ENCODE measurements around the gene LETM1.

LETM1 gene

DNA sequence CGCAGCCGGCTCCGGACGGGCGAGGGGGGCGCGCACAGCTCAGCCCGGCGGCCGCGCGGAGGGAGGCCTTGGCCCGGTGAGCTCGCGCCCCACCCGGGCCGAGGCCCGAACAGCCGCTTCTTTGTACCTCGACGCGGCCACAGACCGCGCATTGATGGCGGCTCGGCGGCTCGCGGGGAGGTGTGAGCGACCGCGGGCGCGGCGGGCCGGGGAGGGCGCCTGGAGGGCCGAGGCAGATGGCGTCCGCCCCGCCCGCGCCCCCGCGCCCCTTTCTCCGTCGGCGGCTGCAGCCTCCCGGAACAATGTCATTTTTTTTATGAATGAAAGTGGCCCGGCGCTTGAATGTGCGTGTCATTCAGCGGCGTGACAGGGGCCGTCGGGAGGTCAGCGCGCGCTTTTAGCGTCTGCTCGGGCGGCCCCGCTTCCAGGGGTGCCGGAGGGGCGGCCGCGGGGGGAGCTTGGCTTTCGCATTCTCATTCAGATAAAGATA, 61.1 kb downstream of the LETM1 start:
- H2BK15ac ChIP-seq (ENCODE audit: low read length) = peak overlapping the region; percentile 67
- no peak overlapping the region for H2BK5ac ChIP-seq (ENCODE audit: low read length)
- peaks cover 0 to 5% of the 10 kb centered on the region in 2 donors for H3K36me3 ChIP-seq (replicated peaks in 1 of 2; ENCODE audit: control insufficient read depth in 2 of 2, insufficient read depth in 2 of 2, low read length in 2 of 2)
- peak overlapping the region; percentile 94 for H3K4me2 ChIP-seq (ENCODE audit: insufficient read depth, low read length, poor library complexity, severe bottlenecking)
- H3K79me1 ChIP-seq (ENCODE audit: low read depth, low read length) = peaks cover 15% of the 10 kb centered on the region
- WGBS, 2 donors (ENCODE audit: extremely low coverage in 2 of 2, insufficient read length in 2 of 2, insufficient replicate concordance in 1 of 2) = no CpG with 5 or more reads among the region's 68 CpGs
- H3K14ac ChIP-seq (ENCODE audit: low read length) = no peak overlapping the region
- H4K91ac ChIP-seq (ENCODE audit: low read depth, low read length, poor library complexity) = no peak overlapping the region
- no peak for DNase-seq (ENCODE audit: low spot score)
- H2AFZ ChIP-seq (ENCODE audit: low read length) = peak overlapping the region; percentile 73
- peak overlapping the region; percentile 70 for H3K9ac ChIP-seq (ENCODE audit: low read depth, low read length, poor library complexity)
- peaks cover 12 to 19% of the 10 kb centered on the region in 2 donors for H3K4me1 ChIP-seq (ENCODE audit: control insufficient read depth in 2 of 2, insufficient read depth in 1 of 2, low read depth in 1 of 2, low read length in 2 of 2)
- no peak overlapping the region for H2AK5ac ChIP-seq (ENCODE audit: low read depth, low read length)
- peak overlapping the region; percentile 55 for H3K23ac ChIP-seq (ENCODE audit: low read depth, low read length, poor library complexity)
- H3K9me3 ChIP-seq (replicated peaks in 1 of 2; ENCODE audit: control insufficient read depth in 2 of 2, insufficient read depth in 1 of 2, low read depth in 1 of 2, low read length in 2 of 2) = peaks cover 0 to 2% of the 10 kb centered on the region in 2 donors
- peak overlapping the region; percentile 64 to 88 for H3K4me3 ChIP-seq (ENCODE audit: low read length in 2 of 2)
- H4K8ac ChIP-seq (ENCODE audit: low read depth, low read length) = no peak overlapping the region
- no peak overlapping the region for H3K27ac ChIP-seq (replicated peaks; ENCODE audit: low read length)
- H2BK120ac ChIP-seq (ENCODE audit: low read depth, low read length) = no peak overlapping the region
- H3K27me3 ChIP-seq (ENCODE audit: control insufficient read depth in 3 of 3, insufficient read depth in 3 of 3, low read depth in 1 of 3, low read length in 3 of 3) = peaks cover 11 to 41% (median 32%) of the 10 kb centered on the region in 3 experiments
- H3K18ac ChIP-seq (ENCODE audit: low read length) = peak overlapping the region; percentile 97
- no peak overlapping the region for H3K4ac ChIP-seq (ENCODE audit: low read length)
- peak overlapping the region; percentile 22 for H2BK12ac ChIP-seq (ENCODE audit: low read length)

- Histone ChIP-seq H3K27me3 (ENCODE audit: control insufficient read depth in 3 of 3, insufficient read depth in 3 of 3, low read depth in 1 of 3, low read length in 3 of 3) (peaks cover 11 to 41% (median 39%) of the 10 kb centered on the region in 3 experiments), H3K36me3 (replicated peaks in 1 of 2; ENCODE audit: control insufficient read depth in 2 of 2, insufficient read depth in 2 of 2, low read length in 2 of 2) (no peaks in the 10 kb centered on the region), H4K91ac (ENCODE audit: low read depth, low read length, poor library complexity) (no peak overlapping the region), H3K9ac (ENCODE audit: low read depth, low read length, poor library complexity) (peak overlapping the region; percentile 90), H2BK15ac (ENCODE audit: low read length) (peak overlapping the region; percentile 98), H3K23ac (ENCODE audit: low read depth, low read length, poor library complexity) (peak overlapping the region; percentile 85), H2BK5ac (ENCODE audit: low read length) (no peak overlapping the region), H2BK120ac (ENCODE audit: low read depth, low read length) (peak overlapping the region; percentile 81), H3K4me1 (ENCODE audit: control insufficient read depth in 2 of 2, insufficient read depth in 1 of 2, low read depth in 1 of 2, low read length in 2 of 2) (peaks cover 12 to 19% of the 10 kb centered on the region in 2 donors), H3K18ac (ENCODE audit: low read length) (peak overlapping the region; percentile 97), H2AK5ac (ENCODE audit: low read depth, low read length) (peak overlapping the region; percentile 90), H2BK12ac (ENCODE audit: low read length) (peak overlapping the region; percentile 94), H3K4ac (ENCODE audit: low read length) (peak overlapping the region; percentile 76), H3K4me2 (ENCODE audit: insufficient read depth, low read length, poor library complexity, severe bottlenecking) (peak overlapping the region; percentile 94), H2AFZ (ENCODE audit: low read length) (peak overlapping the region; percentile 73), H3K27ac (replicated peaks; ENCODE audit: low read length) (no peak overlapping the region), H4K8ac (ENCODE audit: low read depth, low read length) (peak overlapping the region; percentile 43), H3K14ac (ENCODE audit: low read length) (peak overlapping the region; percentile 99), H3K4me3 (ENCODE audit: low read length in 2 of 2) (peak overlapping the region; percentile 64 to 88), H3K79me1 (ENCODE audit: low read depth, low read length) (peaks cover 15% of the 10 kb centered on the region), H3K9me3 (replicated peaks in 1 of 2; ENCODE audit: control insufficient read depth in 2 of 2, insufficient read depth in 1 of 2, low read depth in 1 of 2, low read length in 2 of 2) (peaks cover 0 to 2% of the 10 kb centered on the region in 2 donors)
- no peak for DNase-seq (ENCODE audit: low spot score)
- no CpG with 5 or more reads among the region's 101 CpGs for WGBS, 2 donors (ENCODE audit: extremely low coverage in 2 of 2, insufficient read length in 2 of 2, insufficient replicate concordance in 1 of 2)
These were observed 61.8 kb downstream of the LETM1 start for GRCh38 chr4:1793940-1794808.

GRCh38 chr4:1793496-1793840, 62.5 kb downstream of the LETM1 start:
- DNase-seq (ENCODE audit: low spot score) = no peak
- peaks cover 15% of the 10 kb centered on the region for H3K79me1 ChIP-seq (ENCODE audit: low read depth, low read length)
- no peak overlapping the region for H4K91ac ChIP-seq (ENCODE audit: low read depth, low read length, poor library complexity)
- no peak overlapping the region for H3K27ac ChIP-seq (replicated peaks; ENCODE audit: low read length)
- H2AFZ ChIP-seq (ENCODE audit: low read length) = peak overlapping the region; percentile 74
- H3K9ac ChIP-seq (ENCODE audit: low read depth, low read length, poor library complexity) = peak overlapping the region; percentile 90
- peak overlapping the region; percentile 64 to 88 for H3K4me3 ChIP-seq (ENCODE audit: low read length in 2 of 2)
- no peak overlapping the region for H4K8ac ChIP-seq (ENCODE audit: low read depth, low read length)
- peak overlapping the region; percentile 98 for H2BK15ac ChIP-seq (ENCODE audit: low read length)
- peaks cover 0 to 3% of the 10 kb centered on the region in 2 donors for H3K9me3 ChIP-seq (replicated peaks in 1 of 2; ENCODE audit: control insufficient read depth in 2 of 2, insufficient read depth in 1 of 2, low read depth in 1 of 2, low read length in 2 of 2)
- H3K18ac ChIP-seq (ENCODE audit: low read length) = peak overlapping the region; percentile 97
- no peak overlapping the region for H3K23ac ChIP-seq (ENCODE audit: low read depth, low read length, poor library complexity)
- H2BK120ac ChIP-seq (ENCODE audit: low read depth, low read length) = no peak overlapping the region
- H3K27me3 ChIP-seq (ENCODE audit: control insufficient read depth in 3 of 3, insufficient read depth in 3 of 3, low read depth in 1 of 3, low read length in 3 of 3) = peaks cover 11 to 46% (median 41%) of the 10 kb centered on the region in 3 experiments
- no peak overlapping the region for H3K14ac ChIP-seq (ENCODE audit: low read length)
- no peak overlapping the region for H3K4ac ChIP-seq (ENCODE audit: low read length)
- H3K4me1 ChIP-seq (ENCODE audit: control insufficient read depth in 2 of 2, insufficient read depth in 1 of 2, low read depth in 1 of 2, low read length in 2 of 2) = peaks cover 12 to 19% of the 10 kb centered on the region in 2 donors
- peak overlapping the region; percentile 94 for H3K4me2 ChIP-seq (ENCODE audit: insufficient read depth, low read length, poor library complexity, severe bottlenecking)
- H3K36me3 ChIP-seq (replicated peaks in 1 of 2; ENCODE audit: control insufficient read depth in 2 of 2, insufficient read depth in 2 of 2, low read length in 2 of 2) = no peaks in the 10 kb centered on the region
- peak overlapping the region; percentile 94 for H2BK12ac ChIP-seq (ENCODE audit: low read length)
- no peak overlapping the region for H2BK5ac ChIP-seq (ENCODE audit: low read length)
- H2AK5ac ChIP-seq (ENCODE audit: low read depth, low read length) = no peak overlapping the region
- WGBS, 2 donors (ENCODE audit: extremely low coverage in 2 of 2, insufficient read length in 2 of 2, insufficient replicate concordance in 1 of 2) = no CpG with 5 or more reads among the region's 44 CpGs

All from neuronal stem cell (in vitro differentiated cells).